ACHN (cell line): ENCODE data around the gene SYT11.
"Not testable (repeated sequence)": the region's sequence is repeated elsewhere in the genome, so short reads cannot be mapped to it uniquely, and the experiment has no call there.

Source experiments
- DNase-seq: peaks from one replicate; pipeline ENCODE4 v3.0.0-alpha.2; 2015
- in situ Hi-C: cut with HindIII; loops from 2 replicates; pipeline ENCODE4 v1.10.0; 2017; ENCODE audit warnings: low sequenced_read_pairs, low pct_ligation_motif_present, low pct_unique_long_range_greater_than_20kb

Gene SYT11

GRCh38 chr1:155859234-155859829, at the start of gene SYT11:
SYT11 (plus strand) TSS chr1:155859567; CDS start chr1:155859762, 195 bp downstream.
- in situ Hi-C loops: no loop called here
- peak; percentile 98 for DNase-seq

- in situ Hi-C loops: no loop called here
Observed at GRCh38 chr1:155812878-155813277, 46.5 kb upstream of the SYT11 start.

GRCh38 chr1:155813672-155814071, 45.7 kb upstream of the SYT11 start:
- no peak for DNase-seq
- in situ Hi-C loops: no loop called here

More at GRCh38 chr1:155812878-155813277, 46.5 kb upstream of the SYT11 start:
- DNase-seq: no peak

- in situ Hi-C loops: no loop called here
- DNase-seq: no peak
Observed at GRCh38 chr1:155816351-155816750, 43.0 kb upstream of the SYT11 start.

GRCh38 chr1:155827450-155827849, 31.9 kb upstream of the SYT11 start:
- in situ Hi-C loops: no loop called here
- no peak for DNase-seq

- in situ Hi-C loops: no loop called here
- no peak for DNase-seq
Observed at GRCh38 chr1:155831279-155831976, 27.9 kb upstream of the SYT11 start.

- no peak for DNase-seq
- in situ Hi-C loops: no loop called here
Observed at GRCh38 chr1:155833665-155834295, 25.6 kb upstream of the SYT11 start.

- no peak for DNase-seq
- in situ Hi-C loops: no loop called here
Observed at GRCh38 chr1:155834296-155834926, 25.0 kb upstream of the SYT11 start.

GRCh38 chr1:155834927-155835399, 24.4 kb upstream of the SYT11 start:
- in situ Hi-C loops, DNase-seq: not testable (repeated sequence)

- in situ Hi-C loops: no loop called here
Observed at GRCh38 chr1:155835548-155835947, 23.8 kb upstream of the SYT11 start.

GRCh38 chr1:155840386-155840785, 19.0 kb upstream of the SYT11 start:
- DNase-seq: no peak
- in situ Hi-C loops: no loop called here

More at GRCh38 chr1:155835548-155835947, 23.8 kb upstream of the SYT11 start:
- DNase-seq: no peak

- DNase-seq: no peak
- in situ Hi-C loops: no loop called here
Observed at GRCh38 chr1:155844860-155845421, 14.4 kb upstream of the SYT11 start.

- DNase-seq: no peak
- in situ Hi-C loops: no loop called here
Observed at GRCh38 chr1:155847823-155848529, 11.4 kb upstream of the SYT11 start.

- in situ Hi-C loops: no loop called here
- DNase-seq: no peak
Observed at GRCh38 chr1:155850345-155850744, 9.0 kb upstream of the SYT11 start.

GRCh38 chr1:155856257-155856974, 3.0 kb upstream of the SYT11 start:
- in situ Hi-C loops: no loop called here

GRCh38 chr1:155856975-155857930, 2.1 kb upstream of the SYT11 start, which contains the start of gene GON4L:
GON4L (minus strand) TSS chr1:155857214; CDS start chr1:155853780, 3,434 bp downstream.
- in situ Hi-C loops: no loop called here
- peak; percentile 96 for DNase-seq

More at GRCh38 chr1:155856257-155856974, 3.0 kb upstream of the SYT11 start:
- no peak for DNase-seq
